NCI-H1417 treated with DMSO at 0.1 percent for 48 hours (cell line): ENCODE data around the gene CYP3A4.
"Not testable (repeated sequence)": the region's sequence is repeated elsewhere in the genome, so short reads cannot be mapped to it uniquely, and the experiment has no call there.

Source experiments
- DNase-seq: peaks from one replicate; lab custom pipeline; 2025; lab: John Stamatoyannopoulos, UW

CYP3A4 gene

GRCh38 chr7:99723201-99723600 lies 60.8 kb downstream of the CYP3A4 start:
- not testable (repeated sequence) for DNase-seq

DNA sequence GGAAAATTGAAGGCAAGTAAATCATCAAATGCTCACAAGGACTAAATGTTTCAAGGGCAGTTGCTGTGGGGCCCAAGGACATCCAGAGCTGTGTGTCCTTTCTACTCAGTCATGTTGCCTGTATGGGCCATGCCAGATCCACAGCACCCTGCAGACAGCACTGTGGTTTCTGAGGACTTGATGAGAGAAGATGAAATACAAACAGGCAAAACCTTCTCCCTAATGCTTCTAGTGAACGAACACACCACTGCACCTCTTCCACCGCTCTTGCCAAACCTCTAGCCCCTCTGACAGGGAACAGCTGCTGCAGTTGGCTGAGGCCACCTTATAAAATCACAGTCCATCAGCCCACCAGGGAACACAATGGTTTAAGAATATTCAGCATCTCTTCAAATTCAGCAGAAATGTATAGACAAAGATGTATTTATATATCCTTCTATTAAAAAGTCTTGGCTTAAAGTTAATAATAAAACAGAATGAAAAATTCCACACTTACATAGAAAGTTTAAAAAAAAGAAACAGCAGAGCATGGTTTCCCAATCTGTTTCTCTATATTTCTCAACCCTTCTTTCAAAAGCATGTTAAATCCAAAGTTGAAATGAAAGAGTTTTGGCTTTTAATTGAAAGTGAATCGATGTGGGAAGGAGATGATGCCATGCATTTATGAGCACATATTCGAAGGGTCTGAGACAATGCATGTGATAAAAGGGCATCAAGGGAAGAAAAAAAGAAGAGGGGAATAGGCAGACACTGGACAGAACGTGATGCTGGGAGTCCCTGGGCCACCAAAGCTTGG lies 63.0 kb downstream of the CYP3A4 start:
- DNase-seq, result no peak

DNA sequence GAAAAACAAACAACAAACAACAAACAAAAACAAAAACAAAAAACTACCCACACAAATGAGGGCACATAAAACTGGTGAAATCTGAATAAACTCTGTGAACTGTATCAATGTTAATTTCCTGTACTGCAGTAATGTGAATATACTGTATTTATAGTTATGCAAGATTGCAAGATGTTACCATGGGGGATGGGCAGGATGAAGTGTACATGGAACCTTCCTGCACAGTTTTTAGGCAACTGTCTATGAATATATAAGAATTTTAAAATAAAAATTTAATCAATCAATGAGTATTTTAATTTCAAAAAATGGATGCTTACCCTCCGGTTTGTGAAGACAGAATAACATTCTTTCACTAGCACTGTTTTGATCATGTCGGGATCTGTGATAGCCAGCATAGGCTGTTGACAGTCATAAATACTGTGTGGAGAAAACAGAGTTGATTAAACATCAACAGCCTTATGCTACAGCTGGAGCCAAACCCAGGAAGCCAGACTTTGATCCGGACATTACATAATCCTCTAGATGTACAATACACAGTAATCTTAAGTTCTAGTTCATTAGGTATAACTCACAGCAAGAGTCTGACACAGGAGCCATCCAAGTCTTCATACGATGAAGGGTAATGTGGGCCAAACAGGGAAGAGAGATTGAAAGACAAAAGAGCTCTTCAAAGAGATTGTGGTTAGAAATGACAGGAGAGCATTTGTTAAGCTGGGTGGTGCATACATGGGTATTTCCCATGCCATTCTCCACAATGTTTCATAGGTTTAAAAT lies 63.8 kb downstream of the CYP3A4 start:
- DNase-seq, result no peak

- DNase-seq, result no peak
Measured at GRCh38 chr7:99713995-99714570, 69.9 kb downstream of the CYP3A4 start.

- no peak for DNase-seq
Measured at GRCh38 chr7:99709838-99710578, 74.0 kb downstream of the CYP3A4 start.

DNA sequence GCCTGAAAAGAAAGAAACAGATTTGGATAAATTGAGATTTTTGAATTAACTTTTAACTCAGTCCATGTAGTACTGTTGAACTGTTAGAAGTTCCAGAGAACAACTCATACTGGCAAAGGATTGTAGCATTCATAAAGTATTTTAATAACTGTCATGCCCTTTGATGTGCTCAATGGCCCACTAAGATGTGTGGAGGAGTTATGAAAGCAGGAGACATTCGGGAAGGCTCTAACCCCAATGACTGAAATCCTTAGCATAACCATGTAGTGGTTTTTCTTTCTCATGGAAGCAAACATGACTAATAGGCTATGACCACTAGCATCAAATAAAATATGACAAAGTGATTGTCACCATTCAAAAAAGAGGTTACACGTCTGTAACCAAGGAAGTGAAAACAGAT lies 74.7 kb downstream of the CYP3A4 start:
- no peak for DNase-seq

DNA sequence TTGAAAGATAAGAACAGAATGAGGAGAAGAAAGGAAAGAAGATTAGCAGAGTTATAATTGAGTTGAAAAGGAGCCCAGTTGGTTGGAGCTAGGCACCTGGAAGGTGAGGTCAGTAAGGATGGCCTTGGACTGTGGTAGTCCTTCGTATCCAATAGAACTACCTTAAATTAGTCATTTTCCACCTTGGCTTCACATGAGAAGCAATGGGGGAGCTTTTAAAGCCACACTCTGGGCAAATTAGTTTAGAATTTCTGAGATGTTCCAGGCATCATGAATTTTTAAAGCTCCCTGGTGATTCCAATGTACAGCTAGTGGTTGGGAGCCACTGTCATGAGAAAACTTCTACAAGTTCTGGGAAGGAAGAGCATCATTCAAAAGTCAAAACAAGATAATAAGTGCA lies 76.9 kb downstream of the CYP3A4 start:
- DNase-seq, result no peak
